Inferior parietal cortex (tissue), 1 donor: ENCODE measurements around the gene LPCAT4.
"Not testable (repeated sequence)": the region's sequence is repeated elsewhere in the genome, so short reads cannot be mapped to it uniquely, and the experiment has no call there.

Source experiments
- DNase-seq: peaks from one replicate; pipeline ENCODE4 v3.0.0-alpha.2; 2016; ENCODE audit errors: extremely low spot score

Gene LPCAT4

GRCh38 chr15:34362047-34362773 lies 4.8 kb downstream of the LPCAT4 start:
- no peak for DNase-seq

- no peak for DNase-seq
Observed at GRCh38 chr15:34361278-34361677, 5.7 kb downstream of the LPCAT4 start.

DNA sequence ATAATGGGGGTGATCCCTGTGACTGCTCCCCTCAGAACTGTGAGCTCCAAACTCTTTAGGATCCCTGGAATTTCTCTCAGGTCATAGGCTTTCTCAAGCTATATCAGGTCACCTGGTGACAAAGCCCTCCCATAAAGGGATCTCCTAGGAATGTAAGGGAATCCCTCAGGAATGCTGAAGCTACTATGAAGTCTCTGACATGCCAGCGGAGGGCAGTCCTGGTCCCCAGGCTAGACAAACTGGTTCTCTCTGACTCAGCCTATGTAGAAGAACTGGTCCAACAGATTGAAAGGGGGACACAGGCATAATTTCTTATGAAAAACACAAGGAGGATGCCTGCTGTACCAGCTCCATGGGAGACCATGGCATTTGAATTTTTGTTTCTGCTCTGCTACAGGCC lies 6.7 kb downstream of the LPCAT4 start:
- no peak for DNase-seq

- DNase-seq: no peak
Observed at GRCh38 chr15:34359416-34359815, 7.6 kb downstream of the LPCAT4 start.

DNA sequence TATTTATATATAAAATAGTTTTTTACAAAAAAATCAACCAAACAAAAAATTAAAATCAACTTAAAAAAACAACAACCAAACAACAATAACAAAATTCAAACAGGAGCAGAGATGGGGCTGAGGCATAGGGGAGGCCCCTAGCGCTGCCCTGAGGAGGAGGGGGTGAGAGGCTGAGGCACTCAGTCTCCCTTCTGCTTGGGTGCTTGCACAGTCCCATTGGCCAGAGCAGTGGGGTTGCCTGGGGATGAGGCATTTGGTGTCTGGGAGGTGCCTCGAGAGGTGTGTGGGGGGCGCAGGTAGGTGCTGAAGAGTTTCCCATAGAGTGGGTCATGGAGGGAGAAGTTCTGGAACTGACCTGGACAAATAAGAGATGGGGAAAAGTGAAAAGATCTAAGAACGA lies 8.0 kb downstream of the LPCAT4 start:
- DNase-seq: no peak

GRCh38 chr15:34358367-34358766 lies 8.6 kb downstream of the LPCAT4 start:
- no peak for DNase-seq

DNA sequence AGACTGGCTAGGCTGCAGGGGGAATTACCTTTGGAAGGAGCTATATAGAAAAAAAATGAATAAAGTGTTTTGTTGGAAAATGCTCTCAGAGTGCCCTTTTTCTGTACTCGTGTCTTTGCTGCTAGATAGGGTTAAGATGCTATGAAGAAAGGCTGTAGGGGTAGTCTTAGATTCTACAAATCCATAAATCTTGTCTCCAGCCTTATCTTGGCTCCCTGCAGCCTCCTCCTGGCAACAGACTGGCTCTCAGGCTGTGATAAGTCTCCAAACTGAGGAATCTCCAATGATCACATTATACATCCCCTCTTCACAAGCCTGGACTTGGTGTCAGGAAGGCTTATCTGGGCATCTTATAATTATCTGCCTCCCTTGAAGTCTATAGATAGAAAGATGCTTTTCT lies 9.3 kb downstream of the LPCAT4 start:
- DNase-seq: no peak

- no peak for DNase-seq
Observed at GRCh38 chr15:34355241-34355640, 11.8 kb downstream of the LPCAT4 start.

GRCh38 chr15:34354286-34354685 lies 12.7 kb downstream of the LPCAT4 start:
- DNase-seq: no peak

DNA sequence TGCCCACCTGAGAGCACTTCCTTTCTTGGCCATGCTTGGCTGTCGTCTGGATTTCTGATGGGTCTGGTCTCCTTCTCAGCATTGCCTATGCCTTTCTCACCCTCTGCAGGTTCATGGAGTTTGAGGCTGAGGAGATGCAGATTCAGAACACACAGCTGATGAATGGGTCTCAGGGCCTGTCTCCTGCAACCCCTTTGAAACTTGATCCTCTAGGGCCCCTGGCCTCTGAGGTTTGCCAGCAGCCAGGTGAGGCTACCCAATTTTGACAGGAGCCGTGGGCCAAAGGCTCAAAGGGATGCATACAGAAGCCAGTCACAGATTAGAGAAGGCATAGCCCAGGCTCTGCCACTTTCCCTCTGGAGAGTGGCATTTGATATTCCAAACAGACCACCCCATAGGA lies 13.4 kb downstream of the LPCAT4 start:
- DNase-seq: no peak

- not testable (repeated sequence) for DNase-seq
Observed at GRCh38 chr15:34352996-34353395, 14.0 kb downstream of the LPCAT4 start.

GRCh38 chr15:34349769-34350168 lies 17.2 kb downstream of the LPCAT4 start:
- no peak for DNase-seq

- no peak for DNase-seq
Observed at GRCh38 chr15:34348735-34349300, 18.2 kb downstream of the LPCAT4 start.

DNA sequence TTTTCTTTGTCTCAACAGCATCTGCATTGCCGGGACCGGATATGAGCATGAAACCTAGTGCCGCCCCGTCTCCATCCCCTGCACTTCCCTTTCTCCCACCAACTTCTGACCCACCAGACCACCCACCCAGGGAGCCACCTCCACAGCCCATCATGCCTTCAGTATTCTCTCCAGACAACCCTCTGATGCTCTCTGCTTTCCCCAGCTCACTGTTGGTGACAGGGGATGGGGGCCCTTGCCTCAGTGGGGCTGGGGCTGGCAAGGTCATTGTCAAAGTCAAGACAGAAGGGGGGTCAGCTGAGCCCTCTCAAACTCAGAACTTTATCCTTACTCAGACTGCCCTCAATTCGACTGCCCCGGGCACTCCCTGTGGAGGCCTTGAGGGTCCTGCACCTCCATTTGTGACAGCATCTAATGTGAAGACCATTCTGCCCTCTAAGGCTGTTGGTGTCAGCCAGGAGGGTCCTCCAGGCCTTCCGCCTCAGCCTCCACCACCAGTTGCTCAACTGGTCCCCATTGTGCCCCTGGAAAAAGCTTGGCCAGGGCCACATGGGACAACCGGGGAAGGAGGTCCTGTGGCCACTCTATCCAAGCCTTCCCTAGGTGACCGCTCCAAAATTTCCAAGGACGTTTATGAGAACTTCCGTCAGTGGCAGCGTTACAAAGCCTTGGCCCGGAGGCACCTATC lies 18.9 kb downstream of the LPCAT4 start:
- no peak for DNase-seq

DNA sequence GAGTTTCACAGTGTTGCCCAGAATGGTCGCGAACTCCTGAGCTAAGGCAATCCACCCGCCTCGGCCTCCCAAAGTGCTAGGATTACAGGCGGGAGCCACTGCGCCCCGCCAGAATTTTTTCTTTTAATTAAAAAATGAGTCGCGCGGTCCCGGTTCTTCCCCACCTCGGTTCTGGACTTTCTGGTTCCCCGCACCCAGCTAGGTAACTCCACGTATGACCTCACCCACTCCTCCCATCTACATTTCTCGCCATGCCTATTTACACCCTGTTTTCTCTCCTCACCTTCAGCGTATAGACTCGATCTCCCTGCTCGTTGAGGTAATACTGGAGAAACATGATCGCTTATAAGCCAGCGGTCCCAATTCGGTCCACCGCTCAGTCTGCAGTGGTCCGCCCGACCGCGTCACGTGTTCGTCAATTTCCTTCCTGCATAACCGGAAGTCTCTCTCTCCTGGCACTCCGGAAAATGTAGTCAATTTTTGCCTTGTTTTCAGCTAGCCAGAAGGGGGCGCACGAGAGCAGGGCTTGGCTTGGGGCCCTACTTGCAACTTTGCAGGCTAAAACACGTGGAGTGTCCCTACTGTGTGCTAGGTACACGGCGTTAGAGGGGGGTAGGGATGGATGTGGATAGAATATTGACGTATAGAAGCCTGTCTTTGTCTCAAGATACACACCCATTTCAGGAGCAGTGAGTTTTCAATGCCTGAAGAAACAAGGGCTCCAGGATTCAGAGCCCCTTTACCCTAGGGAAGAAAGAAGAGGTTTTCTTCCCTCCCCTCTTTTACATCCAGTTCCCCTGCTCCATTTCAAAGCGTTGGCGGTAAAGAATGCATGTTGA lies 24.0 kb downstream of the LPCAT4 start, which contains the start of the genes NOP10 and NUTM1:
TSS of gene NOP10 (minus strand) at position 400 of the 839 bp plus-strand sequence. CDS start at position 337, 63 bp downstream.
TSS of gene NUTM1 (plus strand) at position 579 of the 839 bp plus-strand sequence. CDS start 382 bp downstream, outside the sequence.
- peak; percentile 96 for DNase-seq

DNA sequence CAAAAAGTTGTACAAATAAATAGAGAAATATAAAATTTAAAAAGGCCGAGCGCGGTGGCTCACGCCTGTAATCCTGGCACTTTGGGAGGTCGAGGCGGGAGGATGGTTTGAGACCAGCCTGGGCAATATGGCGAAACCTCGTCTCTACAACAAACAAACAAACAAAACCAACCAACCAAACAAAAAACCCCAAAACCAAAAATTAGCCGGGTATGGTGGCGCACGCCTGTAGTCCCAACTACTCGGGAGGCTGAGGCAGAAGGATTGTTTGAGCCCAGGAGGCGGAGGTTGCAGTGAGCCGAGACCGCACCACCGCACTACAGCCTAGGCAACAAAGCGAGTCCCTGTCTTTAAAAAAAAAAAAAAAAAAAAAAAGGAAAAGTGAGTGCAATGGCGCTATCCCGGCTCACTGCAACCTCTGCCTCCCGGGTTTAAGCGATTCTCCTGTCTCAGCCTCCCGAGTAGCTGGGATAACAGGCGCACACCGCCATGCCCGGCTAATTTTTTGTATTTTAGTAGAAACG lies 24.7 kb downstream of the LPCAT4 start:
- not testable (repeated sequence) for DNase-seq

DNA sequence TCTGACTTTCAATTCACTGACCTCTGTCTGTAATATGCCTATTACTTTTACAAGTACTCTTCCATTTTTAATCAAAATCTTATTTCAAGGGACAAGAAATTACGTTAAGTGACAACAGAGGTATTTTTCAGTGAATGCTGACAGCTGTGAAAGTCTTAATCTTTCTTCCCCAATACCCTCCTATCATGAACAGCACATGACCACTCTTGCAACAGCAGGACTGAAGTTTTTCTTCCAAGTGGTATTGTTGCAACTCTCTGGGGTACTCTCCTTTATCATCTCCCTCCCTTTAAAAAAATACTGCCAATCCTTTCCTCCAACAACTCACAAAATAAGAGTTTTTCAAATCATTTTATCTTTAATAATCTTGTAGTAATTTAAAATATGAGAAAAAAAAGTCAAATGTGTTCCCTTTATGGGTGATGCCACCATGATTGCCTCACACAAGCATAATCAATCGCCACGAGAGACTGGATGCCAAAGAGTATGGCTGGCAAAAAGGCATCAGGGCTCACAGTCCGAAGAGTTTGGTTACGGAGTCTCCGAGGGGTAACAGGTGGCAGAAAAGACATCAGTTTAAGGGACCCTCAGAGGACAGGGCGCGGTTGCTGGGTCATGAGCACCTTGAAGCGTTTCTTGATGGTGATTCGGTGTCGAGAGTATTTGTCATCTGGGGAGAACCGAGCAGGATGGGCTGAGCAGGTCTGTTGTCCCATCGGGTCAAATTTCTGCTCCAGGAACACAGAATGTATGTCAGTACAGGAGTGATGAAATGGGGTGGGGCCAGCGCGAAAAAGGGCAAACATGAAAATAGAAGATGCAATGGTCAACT lies 25.4 kb downstream of the LPCAT4 start:
- no peak for DNase-seq

DNA sequence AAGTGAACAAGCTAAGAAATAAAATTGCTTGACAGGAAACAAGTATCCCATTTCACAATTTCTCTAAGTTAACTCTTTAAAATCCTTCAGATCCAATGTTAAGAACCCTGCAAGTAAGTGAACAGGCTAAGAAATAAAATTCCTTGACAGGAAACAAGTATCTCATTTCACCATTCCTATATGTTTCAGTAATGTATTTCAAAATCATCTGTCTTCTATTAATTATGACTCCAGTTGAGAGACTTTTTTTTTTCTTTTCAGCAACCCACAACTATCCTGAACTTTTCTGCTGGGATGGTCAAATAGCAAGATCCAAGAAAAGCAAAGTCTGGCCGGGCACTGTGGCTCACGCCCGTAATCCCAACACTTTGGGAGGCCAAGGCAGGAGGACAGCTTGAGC lies 27.1 kb downstream of the LPCAT4 start:
- no peak for DNase-seq

GRCh38 chr15:34338347-34338746 lies 28.6 kb downstream of the LPCAT4 start:
- DNase-seq: no peak

DNA sequence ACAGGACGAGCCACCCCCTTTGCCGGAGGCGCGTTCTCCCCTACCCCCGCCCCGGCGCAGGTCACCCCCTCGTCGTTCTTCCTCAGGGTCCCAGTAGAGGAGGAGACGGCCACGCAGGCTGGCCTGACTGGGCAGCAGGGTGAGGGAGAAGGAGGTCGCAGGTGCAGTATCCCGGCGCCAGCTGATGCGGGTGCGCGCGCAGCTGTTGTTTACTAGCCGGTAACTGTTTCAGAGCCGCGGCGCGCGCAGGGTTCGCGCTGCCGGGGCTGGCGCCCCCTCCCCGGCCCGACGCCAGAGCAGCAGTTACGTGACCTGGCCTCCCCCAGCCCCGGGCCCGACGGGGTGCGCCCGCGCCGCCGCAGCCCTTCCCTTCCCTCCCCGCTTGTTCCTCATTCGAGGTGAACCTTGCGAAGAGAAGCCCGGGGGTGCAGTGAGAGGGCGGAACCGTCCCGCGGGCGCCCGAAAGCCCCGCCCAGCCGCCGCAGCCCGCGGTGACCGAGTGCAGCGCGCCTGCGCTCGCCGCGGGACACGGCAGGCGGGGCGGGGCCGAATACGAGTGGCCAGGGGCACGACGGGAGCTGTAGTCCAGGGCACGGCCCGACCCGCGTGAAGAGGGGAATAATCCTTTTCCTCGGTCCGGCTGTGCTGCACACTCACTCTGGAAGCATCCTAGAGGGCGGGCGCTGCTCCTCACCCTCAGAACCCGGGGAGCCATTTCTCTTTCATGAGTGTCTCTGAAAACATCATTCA lies 29.3 kb downstream of the LPCAT4 start, which contains the start of gene SLC12A6:
TSS of gene SLC12A6 (minus strand) at position 225 of the 750 bp plus-strand sequence. CDS start 1,101 bp downstream, outside the sequence.
- DNase-seq: peak; percentile 88
